Hindlimb muscle (tissue), 1 donor: ENCODE results near the gene ZCCHC14. TPM values are rescaled to one million over a fixed set of nuclear protein-coding genes. Genes with fewer than 3 reads are reported as not detected.
A peak's percentile ranks its signal among the peaks of the same experiment; 100 is the strongest.

Experiments
- DNase-seq: peaks from one replicate; pipeline ENCODE4 v3.0.0-alpha.2; 2013
- polyA plus RNA-seq: library from polyadenylated mRNA; unstranded; fragments of 120-200 nt; gene quantifications from one replicate; pipeline ENCODE4 v1.2.1, GENCODE V29; 2013; ENCODE audit not compliant: insufficient read length

The ZCCHC14 gene
- 23.1 TPM for polyA plus RNA-seq

DNA sequence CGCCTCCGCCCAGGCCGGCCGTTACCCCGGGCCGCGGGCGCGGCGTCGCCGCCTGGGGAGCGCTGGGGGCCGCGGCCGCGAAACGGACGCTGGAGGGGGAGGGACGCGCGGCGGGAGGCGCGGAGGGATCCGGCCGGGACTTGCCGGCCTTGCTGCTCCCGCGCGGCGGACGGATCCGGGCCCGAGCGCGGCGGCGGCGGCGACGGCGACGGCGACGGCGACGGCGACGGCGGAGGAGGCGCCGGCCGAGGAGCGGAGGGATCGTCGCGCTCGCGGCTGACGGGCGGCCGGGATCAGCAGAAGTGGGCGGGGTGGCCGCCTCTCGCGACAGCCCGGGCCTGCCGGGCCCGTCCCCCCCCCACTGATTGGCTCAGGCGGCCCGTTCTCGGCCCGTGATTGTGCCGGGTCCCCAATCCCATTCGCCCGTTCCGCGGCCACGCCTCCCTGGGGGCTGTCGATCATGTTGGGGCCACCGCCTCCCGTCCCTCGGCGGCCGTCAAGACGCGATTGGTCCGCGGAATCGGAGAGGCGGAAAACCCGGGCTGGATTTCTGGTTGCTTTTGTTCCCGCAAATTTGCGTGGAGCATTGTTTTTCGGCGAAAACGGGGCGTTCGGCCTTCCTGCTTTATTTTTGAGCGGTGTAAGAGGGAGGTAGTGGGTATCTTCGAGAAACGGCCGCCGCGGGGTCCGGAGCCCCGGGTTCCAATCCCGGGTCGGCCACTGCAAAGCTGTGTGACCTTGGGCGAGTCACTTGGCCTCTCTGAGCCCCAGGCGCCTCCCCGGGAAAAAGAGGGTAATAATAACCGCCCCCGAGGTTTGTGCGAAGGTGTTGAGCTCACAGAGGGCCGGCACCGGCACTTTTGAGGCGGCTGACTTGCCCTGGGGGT, at the start of gene ZCCHC14:
Gene ZCCHC14, minus strand, starts transcription at position 304 of the 887 bp plus-strand sequence. CDS start 786 bp downstream, outside the sequence.
- DNase-seq, result peak; percentile 100

GRCh38 chr16:87541872-87542234, 49.0 kb upstream of the ZCCHC14 start:
- DNase-seq, result no peak

DNA sequence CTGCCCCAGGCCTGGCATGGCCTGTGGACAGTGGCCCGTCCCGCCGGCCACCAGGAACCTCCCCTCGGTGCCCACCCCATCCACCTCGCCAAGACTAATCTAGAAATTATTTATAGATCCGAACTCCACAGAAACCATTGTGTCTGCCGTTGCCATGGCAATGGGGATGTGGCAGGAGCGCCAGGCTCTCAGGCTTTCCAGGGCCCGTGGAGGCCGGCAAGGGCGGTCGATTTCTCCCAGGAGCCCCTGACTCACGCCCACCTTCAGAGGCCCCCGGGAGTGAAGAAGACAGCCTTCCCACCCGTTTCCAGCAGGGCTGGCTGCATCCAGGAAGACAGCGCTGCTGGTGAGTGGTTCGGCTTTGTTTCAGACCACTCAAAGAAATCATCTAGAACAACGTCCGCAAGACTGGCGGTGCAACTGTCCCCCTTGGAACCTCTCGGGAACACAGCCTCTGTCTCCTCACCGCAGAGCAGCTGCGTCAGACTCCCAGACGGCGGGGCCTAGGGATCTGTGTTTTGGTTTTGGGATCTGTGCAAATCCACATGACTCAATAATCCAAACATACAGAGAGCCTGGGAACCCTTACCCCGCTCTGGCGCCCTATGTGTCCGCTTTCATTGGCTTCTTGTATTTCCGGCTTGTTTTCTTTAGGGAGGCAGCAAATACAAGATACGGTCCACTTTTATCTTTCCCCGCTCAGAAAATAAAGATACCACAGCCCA, 48.5 kb upstream of the ZCCHC14 start:
- DNase-seq, result no peak

DNA sequence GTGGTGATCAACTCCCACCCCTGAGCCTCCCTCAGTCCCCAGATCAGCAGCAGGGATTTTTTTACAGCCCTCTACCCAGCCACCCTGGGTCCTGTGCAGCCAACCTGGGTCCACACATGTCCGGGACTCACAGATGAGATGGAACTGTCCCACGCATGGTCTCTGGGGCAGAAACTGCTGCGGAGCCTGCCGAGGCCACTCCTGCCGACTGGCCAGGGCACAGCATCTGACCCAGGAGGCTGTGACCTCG, 48.0 kb upstream of the ZCCHC14 start:
- DNase-seq, result no peak

GRCh38 chr16:87540072-87540896, 47.5 kb upstream of the ZCCHC14 start:
- DNase-seq, result no peak

DNA sequence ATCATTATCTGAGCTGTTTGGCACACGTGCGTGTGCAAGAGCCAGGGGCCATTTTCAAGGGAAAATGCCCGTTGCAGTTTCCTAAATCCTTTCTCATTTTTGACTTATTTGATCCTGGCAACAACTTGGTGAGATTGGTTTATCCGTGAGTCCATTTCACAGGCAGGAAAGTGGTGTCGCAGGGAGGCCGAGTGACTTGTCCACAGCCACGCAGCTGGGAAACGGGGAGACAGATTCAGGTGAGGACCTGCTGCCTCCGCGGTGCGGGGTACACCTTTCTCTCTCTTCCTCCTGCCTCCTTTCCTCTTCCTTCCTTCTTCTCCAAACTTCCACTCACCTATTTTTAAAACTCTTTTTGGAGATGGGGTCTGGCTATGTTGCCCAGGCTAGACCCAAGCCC, 46.3 kb upstream of the ZCCHC14 start:
- no peak for DNase-seq

GRCh38 chr16:87538594-87538993, 45.8 kb upstream of the ZCCHC14 start:
- peak; percentile 31 for DNase-seq

DNA sequence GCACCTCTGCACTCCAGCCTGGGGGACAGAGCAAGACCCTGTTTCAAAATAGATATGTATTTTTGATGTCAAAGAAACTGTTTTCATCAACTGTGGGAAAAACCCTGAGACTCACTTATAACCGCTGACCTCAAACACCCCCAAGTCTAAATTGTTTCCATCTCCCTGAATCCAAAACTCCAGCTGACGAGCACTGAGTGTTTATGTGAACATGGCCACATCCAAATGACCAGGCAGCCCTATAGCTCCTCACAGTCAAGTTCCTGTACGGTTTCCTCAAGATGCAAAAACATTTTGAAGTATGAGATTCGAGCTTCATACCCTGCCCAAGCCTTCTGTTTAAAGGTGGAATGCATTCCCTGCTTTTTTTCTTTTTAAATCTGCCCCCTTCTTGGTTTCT, 45.3 kb upstream of the ZCCHC14 start:
- no peak for DNase-seq

- no peak for DNase-seq
Measured at GRCh38 chr16:87536795-87537142, 43.9 kb upstream of the ZCCHC14 start.

- no peak for DNase-seq
Measured at GRCh38 chr16:87535855-87536794, 43.3 kb upstream of the ZCCHC14 start.

DNA sequence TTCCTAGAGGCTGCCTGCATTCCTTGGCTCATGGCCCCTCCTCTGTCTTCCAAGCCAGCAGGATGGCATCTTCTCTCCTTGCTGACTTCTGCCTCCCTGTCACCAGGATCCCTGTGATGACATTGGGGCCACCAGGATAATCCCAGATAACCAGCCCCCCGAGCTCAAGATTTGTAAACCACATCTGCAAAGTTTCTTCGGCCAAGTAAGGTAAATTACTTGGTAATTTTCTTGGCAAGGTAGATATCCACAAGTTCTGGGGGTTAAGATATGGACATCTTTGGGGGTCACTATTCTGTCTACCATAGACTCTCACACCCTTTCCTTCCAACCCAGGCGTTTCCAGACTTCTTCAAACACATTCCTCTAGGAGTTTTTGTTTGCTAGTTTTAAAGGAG, 42.6 kb upstream of the ZCCHC14 start:
- DNase-seq, result no peak

DNA sequence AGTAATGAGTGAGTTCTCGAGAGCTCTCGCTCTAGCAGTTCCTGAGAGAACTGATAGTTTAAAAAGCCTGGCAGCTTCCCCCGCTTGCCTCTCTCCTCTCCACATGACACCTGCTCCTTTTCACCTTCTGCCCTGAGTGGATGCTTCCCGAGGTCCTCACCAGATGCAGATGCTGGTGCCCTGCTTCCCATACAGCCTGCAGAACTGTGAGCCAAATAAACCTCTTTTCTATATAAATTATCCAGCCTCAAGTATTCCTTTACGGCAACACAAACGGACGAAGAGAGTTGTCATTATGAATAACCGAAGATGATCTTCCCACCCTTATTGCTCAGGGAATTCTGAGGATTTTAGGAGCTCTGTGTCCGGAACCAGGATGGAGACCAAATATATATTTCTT, 41.9 kb upstream of the ZCCHC14 start:
- no peak for DNase-seq

- DNase-seq, result no peak
Measured at GRCh38 chr16:87534030-87534653, 41.3 kb upstream of the ZCCHC14 start.

- DNase-seq, result no peak
Measured at GRCh38 chr16:87533061-87533460, 40.2 kb upstream of the ZCCHC14 start.

DNA sequence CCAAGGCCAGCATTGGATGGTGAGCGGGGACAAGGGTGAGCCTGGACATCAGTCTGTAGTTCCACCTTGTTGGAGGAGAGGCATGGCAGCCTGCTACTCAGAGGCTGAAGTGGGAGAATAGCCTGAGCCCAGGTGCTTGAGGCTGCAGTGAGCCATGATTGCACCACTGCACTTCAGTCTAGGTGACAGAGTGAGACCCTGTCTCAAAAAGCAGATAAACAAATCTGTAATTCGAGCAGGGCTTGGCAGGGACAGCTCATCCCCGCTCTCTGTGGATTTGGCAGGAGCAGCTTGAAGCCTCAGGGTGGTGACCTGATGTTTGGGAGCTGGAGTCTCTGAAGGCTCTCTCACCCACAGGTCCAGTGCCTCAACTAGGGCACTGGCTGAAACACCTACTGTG, 38.6 kb upstream of the ZCCHC14 start:
- no peak for DNase-seq

GRCh38 chr16:87528690-87529579, 36.1 kb upstream of the ZCCHC14 start:
- no peak for DNase-seq

- DNase-seq, result no peak
Measured at GRCh38 chr16:87527055-87527724, 34.4 kb upstream of the ZCCHC14 start.

DNA sequence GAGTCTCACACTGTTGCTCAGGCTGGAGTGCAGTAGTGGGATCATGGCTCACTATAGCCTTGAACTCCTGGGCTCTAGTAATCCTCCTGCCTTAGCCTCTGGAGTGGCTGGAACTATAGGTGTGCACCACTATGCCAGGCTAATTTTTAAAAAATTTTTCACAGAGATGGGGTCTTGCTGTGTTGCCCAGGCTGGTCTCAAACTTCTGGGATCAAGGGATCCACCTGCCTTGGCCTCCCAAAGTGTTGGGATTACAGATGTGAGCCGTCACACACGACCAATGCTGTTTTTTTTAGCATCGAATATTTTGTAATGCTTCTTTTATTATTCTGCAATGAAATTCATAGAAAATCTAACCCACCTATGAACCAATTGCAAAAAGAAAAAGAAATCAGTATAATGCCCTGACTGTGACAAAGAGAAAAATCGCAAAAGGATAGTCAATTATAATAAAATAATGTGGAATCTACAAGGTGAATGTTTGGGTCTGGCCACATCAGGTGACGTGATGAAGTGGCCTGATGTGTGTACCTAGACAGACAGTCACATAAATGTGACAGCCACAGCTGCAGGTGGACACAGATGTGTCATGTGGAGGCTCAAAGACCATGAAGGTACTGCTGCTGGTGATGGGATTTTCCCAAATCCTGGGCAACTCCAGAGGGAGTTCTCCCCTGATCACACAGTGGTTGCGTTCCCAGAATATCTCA, 33.6 kb upstream of the ZCCHC14 start:
- no peak for DNase-seq

- no peak for DNase-seq
Measured at GRCh38 chr16:87525352-87525751, 32.5 kb upstream of the ZCCHC14 start.
